Measurements from ENCODE around the gene KLHL6.

GRCh38 chr3:183537295-183537730 lies 18.2 kb downstream of the KLHL6 start:
- TF ChIP-seq CTCF (IDR thresholded peaks at IDR 0.05): no peak
- TF ChIP-seq POLR2A (IDR thresholded peaks at IDR 0.05): no peak
